HG03520 (cell line): ENCODE measurements around the gene RICTOR.

Experiments
- ATAC-seq: cut with Tn5 transposase; IDR thresholded peaks from one replicate; pipeline ENCODE4 v1.9.1; 2021; ENCODE audit warnings: mild to moderate bottlenecking, moderate library complexity; ENCODE audit not compliant: unreplicated experiment

Gene RICTOR

GRCh38 chr5:39093352-39093751, 19.2 kb upstream of the RICTOR start:
- no peak for ATAC-seq

DNA sequence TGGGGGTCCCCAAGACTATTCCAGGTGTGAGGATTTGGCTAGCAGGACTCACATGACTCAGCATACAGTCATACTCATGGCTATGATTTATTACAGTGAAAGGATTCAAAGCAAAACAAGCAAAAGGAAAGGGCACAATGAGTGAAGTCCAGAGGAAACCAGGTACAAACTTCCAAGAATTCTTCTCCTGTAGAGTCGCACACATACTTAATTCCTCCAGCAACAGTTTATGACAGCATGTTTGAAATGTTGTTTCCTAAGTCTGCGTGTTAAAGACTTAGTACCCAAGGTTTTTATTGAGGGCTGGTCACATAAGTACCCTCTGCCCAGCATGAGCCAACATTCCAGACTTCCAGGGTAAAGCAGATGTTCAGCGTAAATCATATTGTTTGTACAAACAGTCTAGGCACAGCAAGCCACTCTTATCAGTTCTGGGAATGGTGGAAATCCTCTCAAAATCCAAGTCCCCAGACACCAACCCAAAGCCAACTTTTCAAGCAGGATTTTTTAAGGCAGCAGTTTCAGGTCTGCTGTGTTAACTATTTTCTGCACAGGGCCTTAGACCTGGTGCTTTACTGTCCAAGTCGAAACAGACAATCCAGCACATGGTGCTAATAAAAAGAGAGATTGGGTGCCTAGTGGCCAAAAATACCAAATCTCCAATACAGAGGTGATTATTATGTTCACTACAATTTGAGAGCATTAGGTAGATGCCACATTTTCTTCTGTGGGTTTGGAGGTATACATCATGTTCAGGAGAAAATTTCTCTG, 18.6 kb upstream of the RICTOR start:
- ATAC-seq: no peak

DNA sequence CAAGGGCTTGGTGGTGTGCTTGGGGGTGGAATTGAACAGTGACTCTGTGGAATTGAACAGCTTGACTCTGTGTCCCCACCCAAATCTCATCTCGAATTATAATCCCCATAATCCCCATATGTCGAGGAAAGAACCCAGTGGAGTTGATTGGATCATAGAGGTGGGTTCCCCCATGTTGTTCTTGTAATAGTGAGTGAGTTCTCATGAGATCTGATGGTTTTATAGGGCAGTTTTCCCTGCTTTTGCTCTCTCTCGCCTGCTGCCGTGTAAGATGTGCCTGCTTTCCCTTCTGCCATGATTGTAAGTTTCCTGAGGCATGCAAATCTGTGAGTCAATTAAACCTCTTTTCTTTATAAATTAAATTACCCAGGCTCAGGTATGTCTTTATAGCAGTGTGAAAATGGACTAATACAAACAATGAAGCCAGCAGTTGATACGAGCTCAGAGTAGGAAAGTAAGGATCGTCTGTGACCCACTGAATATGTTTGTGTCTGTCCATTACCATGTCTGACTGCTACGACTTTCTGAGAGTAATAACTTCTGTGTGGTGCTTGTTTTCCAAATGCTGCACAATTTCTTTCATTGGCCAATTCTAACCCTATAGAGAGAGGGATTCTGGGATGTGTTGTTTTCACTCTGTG, 17.9 kb upstream of the RICTOR start:
- no peak for ATAC-seq

DNA sequence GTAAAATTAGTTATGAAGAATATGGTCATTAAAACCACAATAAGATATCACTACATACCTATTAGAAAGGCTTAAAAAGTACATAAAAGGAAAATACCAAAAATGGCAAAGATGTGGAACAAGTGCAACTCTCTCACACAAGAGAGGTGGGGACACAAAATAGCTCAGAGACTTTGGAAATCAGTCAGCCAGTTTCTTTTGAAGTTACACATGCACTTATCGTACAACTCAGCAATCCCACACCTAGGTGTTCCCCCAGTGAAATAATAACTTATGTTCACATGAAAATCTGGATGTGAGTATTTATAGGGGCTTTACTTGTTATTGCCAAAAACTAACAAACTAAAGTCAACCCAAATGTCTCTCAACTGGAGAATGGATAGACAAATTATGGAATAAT, 9.8 kb upstream of the RICTOR start:
- ATAC-seq: no peak

GRCh38 chr5:39082995-39083394, 8.8 kb upstream of the RICTOR start:
- ATAC-seq: no peak

GRCh38 chr5:39080597-39081204, 6.5 kb upstream of the RICTOR start:
- ATAC-seq: no peak

DNA sequence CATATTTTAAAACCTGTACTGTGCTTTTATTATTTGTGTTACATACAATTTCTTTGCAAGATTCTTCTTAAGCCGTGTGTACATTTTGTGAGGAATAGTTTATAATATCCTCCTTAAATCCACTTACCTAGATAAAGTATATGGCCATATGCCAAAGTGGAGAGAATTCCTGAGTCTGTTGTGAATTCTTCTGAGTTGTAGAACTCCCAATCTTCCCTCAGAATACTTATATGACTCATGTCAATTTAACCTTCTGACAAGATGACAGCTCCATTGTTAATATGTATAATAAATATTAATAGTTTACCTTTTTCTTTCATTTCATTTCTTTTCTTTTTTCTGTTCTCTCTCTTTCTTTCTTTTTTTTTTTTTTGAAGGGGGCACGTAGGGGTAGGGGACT, 6.0 kb upstream of the RICTOR start:
- ATAC-seq: no peak

DNA sequence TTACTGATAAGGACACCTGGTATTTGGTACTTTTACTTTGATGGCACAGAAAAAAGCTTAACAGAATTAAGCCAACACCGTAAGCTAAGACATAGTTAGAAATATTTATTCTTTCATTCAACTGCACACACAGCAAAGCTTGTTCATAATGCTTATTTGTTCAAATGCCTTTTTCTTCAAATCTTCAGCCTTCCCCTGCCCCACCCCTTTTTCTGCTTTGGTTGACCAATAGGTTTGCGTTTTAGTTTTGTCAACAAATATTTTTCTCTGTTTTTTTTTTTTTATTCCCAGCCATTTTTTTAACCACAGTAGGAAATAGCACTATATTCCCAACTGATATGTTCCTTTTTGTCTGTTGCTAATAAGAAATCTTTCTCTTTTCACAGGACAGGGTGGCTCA, 4.9 kb upstream of the RICTOR start:
- ATAC-seq: no peak

GRCh38 chr5:39076757-39077728, 2.8 kb upstream of the RICTOR start:
- ATAC-seq: peak; percentile 18

GRCh38 chr5:39076101-39076756, 2.0 kb upstream of the RICTOR start:
- no peak for ATAC-seq

DNA sequence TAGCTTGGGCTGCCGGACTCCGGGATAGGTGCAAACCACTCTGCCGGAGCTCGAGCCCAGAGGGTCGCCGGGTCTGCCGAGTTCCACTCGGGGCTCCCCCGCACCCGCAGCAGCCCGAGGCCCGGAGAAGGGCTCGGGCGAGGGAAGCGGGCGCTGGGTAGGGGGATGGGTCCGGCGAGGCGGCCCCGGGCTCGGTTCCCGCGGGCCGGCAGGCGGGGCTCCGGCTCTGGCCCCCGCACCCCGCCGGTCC, 507 bp downstream of the RICTOR start:
- peak; percentile 21 for ATAC-seq

- ATAC-seq: peak; percentile 35
These were observed 1.1 kb downstream of the RICTOR start for GRCh38 chr5:39072925-39073766.

DNA sequence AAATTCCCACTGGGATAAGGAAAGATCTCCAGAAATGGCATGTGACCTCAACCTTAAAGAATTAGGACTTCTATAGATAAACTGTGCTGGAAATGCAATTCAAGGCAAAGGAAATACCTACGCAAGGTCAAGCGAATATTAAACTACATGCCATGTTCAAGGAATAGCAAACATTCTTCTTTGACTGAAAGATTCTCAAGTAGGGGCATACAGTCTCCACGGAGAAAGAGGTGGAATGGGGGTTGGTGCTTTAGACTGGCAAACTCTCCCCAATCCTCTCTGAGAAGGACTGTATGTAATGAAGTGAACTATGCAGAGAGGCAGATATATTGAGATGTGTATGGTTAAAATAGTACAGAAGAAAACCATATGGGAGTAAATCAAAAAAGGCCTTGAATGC, 6.1 kb downstream of the RICTOR start:
- no peak for ATAC-seq

DNA sequence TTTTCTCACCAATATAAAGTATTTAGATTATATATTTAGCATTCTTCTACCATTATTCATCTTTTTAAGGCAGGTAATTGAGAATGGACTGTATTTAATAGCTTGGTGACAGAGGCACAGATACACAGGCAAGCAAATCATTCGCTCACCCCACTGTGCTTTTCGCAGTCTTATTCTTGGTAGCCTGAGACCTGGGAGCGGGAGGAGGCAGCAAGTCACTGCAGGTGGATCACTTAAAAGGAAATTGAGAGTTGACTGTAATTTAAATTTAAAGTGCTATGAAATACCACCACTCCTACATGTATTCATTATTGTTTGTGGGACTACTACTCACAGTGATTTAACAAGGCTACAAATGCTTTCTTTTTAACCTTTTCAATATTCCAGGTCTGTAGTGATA, 9.7 kb downstream of the RICTOR start:
- no peak for ATAC-seq

GRCh38 chr5:39063037-39063436, 11.2 kb downstream of the RICTOR start:
- no peak for ATAC-seq

DNA sequence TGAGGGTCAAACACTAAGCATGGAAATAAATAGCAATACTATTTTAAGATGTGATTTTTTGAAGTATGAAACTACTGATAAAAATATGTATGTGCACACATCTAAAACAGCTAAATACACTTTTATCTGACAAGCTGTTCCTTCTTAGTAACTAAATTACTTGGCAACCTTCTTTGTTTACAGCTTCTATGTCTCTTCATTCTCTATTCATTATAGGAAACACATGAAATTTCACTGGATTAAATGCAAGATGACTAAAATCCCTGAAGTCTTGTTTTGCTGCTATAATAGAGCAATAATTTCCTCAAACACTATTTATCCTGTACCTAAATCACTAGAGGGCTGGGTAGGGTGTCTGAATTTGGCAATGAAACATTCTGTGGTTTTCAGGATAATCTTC, 11.7 kb downstream of the RICTOR start:
- no peak for ATAC-seq

GRCh38 chr5:39062104-39062503, 12.1 kb downstream of the RICTOR start:
- ATAC-seq: no peak

GRCh38 chr5:39059064-39059463, 15.1 kb downstream of the RICTOR start:
- no peak for ATAC-seq

GRCh38 chr5:39058178-39058921, 15.8 kb downstream of the RICTOR start:
- peak; percentile 75 for ATAC-seq
